Stimulated activated CD4-positive, alpha-beta T cell treated with anti-CD3 and anti-CD28 coated beads, TNF-alpha, amount 100 ng/mL, for 4 hours (primary cell): Measurements from ENCODE around the gene KRT75.
"Not testable (repeated sequence)": the region's sequence is repeated elsewhere in the genome, so short reads cannot be mapped to it uniquely, and the experiment has no call there.

ENCODE experiments used
- DNase-seq, 3 experiments: peaks; one replicate each; pipeline ENCODE4 v3.0.0-alpha.2; 2020; ENCODE audit warnings: low read depth in 3 of 3

The KRT75 gene

DNA sequence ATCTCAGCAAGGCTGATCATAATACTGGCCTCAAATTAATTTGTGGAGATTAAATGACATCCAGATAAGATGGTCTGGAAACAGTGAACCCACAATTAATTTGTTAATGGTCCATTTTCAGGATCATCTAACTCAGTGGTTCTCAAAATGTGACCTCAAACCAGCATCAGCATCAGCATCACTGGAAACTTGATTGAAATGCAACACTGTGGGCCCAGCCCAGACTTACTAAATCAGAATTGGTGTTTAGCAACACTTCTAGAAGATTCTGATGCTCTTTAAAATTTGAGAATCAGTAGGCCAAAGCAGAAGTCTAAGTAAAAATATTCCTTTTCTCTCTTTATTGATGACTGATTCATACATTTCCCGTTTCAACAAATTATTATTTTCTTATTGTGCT is 17.4 kb downstream of the KRT75 start:
- DNase-seq = no peak

DNA sequence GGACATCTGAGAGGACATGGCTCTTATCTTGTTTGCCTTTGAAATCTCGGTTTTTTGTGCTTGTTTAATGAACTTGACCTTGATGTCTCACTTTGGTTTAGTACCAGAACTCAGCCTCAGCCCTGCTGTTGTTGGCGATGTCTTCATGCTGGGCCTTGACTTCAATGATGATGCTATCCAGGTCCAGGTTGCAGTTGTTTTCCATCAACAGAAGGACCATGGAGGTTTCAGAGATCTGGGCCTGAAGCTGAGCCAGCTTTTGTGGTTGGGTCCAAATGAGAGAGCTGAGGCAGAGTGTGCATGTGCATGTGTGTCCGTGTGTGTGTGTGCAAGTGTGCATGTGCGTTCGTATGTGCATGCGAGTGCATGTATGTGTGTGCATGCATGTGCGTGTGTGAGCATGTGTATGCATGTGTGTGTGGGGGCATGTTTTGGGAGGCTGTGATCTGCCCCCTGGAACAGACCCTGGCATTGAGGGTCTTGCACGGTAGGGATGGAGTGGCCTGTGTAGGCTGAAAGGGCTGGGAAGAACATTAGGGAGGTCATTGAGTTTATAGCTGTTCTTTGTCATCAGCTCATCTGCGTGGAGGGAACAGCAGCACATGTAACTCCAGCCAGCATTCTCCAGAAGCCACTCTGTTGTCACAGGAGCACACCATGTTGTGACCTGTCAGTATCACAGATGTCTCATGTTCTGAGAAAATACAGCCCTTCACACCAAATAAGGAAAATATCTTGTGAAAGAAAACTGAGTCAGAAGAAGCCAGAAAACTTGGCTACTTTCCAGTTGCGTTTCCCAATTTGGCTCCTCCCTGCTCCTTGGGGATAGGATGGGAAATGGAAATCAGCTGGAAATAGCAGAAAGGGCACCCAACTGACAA is 18.1 kb downstream of the KRT75 start:
- DNase-seq = no peak

DNA sequence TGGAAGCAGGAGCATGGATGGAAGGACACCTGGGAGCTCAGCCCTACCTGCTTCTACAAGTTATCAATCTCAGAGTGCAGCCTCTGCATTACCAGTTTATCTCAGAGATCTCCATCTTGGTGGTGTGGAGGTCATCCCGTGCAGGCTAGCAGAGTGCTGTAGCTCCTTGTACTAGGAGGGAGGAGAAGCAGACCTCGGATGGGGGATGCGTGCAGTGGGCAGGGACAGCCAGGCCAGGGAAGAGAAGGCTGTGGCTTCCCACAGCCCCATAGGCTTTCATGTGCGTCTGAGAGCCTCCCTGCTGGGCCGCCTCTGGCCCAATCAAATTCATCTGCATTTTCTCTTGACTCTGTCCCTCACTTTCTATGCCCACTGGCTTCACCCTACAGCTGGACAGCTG is 19.2 kb downstream of the KRT75 start:
- DNase-seq = no peak

DNA sequence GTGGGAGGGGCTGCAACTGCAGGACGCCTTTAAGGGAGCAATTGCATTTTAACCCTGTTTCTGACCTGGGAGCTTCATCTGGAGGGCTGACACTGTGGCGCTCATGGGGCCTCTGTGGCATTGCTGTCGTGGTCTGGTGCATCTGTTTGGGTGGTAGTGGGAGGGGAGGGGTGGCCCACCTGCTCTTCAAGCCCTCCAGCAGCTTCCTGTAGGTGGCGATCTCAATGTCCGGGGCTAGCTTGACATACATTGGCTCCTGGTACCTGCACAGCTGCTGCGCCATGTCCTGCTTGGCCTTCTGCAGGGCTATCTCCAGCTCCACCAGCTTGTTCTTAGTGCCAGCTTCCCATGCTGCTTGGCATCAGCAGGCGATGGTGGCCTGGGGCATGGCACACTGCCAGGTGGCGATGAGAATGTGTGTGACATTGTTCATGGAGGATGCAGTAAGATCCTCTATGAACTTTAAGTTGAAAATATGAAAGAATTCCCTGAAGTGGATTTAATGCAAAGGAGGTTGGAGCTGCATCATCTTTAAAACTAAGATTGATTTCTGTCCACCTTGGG is 20.3 kb downstream of the KRT75 start:
- DNase-seq = no peak

DNA sequence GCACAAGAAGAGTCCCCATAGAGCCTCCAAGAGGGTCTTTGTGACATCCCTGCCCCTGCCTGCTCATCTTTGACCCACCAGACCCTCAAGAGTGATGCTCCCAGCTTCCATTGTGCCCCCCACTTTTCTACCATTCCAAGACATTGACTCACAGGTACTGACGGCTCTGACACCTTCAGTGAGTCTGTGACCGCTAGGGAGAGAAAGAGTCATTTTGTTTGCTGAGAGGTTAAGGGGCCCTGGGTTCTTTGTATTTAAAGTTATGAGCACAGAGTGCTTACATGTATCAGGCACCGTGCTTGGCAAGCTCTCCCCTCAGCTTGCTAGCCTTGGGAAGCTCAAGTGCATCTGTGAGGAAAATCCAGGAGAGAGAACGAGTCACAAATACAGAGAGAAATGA is 21.0 kb downstream of the KRT75 start:
- DNase-seq = no peak

DNA sequence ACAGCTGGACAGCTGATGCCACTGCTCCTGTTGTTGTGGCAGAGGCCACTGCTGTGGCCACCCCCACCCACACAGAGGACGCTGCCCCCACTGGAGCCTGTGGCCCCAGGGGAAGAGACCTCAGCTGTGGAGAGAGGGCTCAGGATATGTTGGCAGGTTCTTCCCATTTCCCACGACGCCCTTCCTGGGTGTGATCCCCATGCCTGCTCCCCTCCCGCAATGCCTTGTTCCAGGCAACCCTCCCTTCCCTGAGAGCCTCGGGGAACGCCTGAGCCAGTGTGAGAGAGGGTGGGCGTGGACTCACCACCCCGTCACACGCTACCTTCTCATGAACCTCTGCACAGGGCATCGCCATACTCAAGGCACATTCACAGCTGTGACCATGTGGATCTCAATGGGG is 22.4 kb downstream of the KRT75 start:
- no peak for DNase-seq

DNA sequence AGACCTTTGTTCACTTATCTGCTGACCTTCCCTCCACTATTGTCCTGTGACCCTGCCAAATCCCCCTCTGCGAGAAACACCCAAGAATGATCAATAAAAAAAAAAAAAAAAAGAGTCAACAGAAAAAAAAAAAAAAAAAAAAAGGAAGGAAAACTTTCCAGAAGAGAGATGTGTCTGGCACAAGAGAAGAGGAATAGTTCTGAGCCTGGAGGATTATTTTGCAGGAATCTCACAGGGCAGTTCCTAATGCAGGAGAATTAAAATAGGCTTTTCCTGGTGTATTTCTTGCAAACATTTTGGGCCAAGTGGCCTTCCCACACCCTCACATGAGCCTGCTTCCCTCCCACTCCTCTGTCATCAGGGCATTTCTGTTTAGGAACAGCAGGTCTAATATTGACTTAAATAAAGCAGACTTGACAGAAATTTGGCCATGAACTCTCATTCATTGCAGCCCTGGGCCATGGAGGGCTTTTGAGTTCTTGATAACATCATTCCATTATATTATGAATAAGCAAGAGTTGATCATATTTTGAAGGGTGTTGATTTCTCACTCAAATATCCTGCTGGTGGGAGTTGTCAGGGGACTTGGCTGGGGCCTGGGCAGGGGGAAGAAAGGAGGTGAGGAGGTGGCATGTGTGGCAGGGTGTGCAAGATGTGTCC is 23.5 kb downstream of the KRT75 start:
- not testable (repeated sequence) for DNase-seq

DNA sequence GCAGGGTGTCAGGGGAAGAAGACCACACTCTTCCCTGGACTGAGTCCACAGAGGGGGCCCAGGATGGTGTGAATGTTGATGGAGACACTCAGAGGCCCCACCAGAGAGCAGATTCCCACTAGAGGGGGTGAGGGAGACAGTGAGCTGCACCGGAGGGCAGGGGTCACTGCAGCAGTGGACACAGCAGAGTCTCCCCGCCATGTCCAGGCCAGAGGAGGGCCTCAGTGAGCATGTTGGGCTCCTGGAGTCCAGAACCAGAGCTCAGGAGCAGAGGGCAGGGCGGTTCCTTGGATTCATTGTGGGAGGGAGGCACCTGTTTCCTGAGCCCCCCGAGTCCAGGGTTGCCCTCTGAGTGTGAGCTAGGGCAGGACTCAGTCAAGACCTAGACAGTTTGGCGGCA is 26.3 kb downstream of the KRT75 start:
- DNase-seq = no peak

DNA sequence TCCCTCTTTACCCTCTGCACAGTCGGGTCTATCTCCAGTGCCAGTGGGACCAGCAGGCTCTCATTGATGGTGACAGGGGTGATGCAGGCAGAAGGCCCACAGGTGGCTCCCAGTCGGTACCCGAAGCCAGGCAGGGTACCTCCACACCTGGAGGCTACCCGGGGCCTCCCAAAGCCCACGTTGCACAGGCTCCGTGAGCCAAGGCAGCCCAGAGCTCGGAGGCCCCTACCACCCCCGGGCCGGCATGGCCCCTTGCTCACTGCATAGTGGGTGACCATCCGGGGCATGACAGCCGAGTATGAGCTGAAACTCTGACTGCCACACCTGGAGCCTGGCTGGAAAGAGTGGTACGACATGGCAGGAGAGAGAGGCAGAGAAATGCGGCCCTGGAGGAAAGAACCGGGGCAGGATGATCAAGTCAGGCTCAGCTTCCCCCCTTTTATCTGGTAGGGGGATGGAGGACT is 28.2 kb downstream of the KRT75 start, which contains the start of gene KRT82:
TSS of gene KRT82 (minus strand) at position 414 of the 464 bp plus-strand sequence. CDS start at position 356, 58 bp downstream.
- DNase-seq = no peak

DNA sequence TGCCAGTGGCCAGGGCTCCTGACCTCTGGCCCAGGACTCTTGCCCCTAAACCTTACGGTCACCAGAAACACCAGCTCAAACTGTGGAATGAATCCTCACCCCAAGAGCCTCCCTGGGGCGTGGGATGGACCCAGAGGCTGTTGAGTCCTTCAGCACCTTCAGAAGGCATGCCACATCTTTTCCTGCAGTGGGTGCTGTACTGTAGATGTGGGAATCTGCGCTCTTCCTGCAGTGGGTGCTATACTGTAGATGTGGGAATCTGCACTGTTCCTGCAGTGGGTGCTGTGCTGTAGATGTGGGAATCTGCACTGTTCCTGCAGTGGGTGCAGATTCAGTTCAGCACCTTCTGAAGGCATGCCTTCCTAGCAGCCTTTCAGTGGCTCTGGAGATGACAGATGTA is 29.2 kb downstream of the KRT75 start:
- DNase-seq = no peak

DNA sequence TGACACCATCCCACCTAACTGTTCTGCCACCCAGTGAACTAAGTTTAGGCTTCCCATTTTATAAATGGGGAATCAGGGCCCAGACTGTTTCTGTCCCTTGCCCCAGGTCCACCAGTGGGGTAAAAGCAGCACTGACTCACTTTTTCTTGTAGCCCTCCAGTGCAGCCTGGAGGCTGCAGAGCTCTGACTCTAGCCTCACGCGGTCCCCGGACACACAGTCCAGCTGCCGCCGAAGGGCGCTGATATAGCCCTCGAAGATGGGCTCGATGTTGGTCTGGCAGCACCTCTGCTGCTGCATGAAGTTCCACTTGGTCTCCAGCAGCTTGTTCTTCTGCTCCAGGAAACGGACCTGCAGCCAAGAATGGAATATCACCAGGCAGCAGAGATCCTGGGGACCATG is 30.6 kb downstream of the KRT75 start:
- no peak for DNase-seq

DNA sequence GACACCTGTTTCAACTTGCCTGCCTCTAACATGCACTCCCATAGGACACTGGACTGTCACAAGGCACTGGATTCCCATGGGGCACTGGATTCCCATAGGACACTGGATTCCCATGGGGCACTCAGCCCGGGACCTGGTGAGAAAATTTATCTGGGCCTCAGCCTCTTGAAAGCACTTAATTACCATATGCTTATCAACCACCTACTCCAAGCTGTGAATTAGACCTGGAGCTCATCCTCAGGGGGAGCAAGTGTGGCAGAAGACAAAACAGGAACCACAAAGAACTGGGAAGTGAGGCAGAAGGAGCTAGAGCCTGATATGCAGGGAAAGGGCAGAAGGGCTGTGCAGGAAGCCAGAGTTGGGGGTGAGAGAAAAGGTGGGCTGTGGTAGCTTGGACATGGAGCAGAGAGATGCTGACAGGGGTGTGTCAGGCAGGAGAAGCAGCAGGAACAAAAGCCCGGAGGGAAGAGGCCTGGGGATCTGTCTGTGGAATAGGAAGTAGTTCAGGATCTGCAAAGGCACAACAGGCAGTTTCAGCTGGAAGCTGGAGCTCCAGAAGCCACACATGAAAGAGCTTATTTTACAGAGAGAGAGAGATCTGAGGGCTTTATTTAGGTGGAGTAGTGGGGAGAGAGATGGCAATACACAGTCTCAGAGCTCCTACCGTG is 31.2 kb downstream of the KRT75 start:
- DNase-seq = no peak

DNA sequence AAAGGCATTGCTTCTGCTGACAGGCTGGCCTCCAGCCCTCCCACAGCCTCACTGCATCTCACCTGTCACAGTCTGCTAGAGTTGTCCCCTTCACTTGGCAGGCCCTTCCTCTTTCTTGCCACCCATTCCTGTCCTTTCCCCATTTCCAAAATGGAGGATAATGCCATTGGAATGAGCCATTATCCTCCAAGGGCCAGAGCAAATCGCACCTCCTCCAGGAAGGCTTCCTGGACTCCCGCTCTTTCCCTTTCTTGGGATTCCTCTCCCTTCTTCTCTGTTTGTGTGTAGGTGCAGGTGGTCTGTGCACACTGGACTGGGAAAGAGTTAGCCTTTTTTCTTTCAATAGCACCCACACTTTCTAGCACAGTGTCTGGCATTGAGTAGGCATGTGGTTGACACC is 31.8 kb downstream of the KRT75 start:
- no peak for DNase-seq

DNA sequence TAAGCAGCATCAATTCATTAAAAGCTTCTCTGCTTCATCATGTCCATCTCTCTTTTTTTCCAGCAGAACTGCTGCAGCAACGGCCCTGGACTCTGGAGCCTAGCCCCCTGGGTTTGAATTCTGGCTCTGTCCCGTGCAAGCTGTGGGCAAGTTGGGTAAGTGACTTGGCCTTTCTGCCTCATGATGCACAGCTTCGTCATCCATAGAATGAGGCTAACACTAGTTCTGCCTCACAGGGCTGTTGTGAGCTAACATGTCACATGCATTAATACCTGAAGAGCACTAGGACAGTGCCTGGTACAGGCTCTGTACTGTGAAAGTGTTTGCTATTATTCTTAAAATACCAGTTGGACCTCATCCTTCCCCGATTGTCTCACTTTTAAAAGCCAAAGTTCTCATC is 32.2 kb downstream of the KRT75 start:
- DNase-seq = no peak

DNA sequence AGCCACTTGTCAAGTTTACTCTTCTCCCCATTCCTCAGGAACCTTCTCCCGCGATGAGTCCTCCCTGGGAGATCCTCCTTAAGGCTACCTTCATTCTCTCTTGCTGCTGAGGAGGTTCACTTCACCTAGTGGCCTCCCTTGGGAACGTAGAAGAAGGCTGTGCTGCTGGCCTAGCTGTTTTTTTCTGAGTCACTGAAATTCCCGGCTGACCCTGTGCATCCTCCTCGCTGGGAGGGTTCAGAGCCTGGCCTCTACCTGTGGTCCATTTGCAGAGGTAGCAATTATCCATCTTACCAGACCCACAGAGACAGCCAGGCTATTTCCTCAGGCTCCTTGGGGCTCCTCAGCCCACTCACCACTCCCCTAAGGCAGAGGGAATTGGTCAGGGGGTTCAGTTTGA is 32.6 kb downstream of the KRT75 start:
- DNase-seq = no peak

DNA sequence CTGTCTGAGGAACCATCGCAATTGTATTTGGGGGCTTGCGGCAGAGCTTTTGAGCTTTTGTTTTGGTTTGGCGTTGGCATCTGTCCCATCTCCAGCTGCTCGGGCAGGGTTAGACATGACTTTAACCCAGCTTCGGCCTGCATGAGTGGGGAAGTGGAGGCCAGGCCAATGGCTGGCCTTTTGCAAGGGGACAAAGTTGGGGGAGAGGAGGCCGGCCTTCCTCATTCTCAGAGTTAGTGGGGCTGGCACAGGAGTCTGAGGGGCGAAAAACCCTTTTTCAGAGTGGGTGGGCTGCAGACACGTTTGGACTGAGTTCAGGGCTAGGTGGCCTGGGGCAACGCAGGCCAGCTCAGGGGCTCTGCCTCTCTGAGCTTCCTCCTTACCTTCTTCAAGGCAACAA is 33.3 kb downstream of the KRT75 start:
- no peak for DNase-seq

DNA sequence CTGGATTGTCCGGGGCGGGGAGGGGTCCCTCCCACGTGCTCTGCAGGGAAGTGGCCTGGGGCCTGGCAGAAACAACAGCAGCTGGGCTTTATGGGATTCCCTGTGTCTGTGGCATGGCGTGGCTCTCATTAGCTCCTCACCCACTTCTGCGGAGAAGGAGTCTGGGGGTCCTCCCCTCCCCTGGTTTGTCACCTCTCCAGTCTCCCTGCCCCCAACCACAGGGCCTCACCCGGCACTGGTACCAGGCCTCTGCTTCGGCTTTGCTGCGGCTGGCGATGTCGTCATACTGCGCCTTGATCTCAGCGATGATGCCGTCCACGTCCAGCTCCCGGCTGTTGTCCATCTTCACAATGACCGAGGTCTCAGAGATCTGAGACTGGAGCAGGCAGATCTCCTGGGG is 34.4 kb downstream of the KRT75 start:
- DNase-seq = no peak

DNA sequence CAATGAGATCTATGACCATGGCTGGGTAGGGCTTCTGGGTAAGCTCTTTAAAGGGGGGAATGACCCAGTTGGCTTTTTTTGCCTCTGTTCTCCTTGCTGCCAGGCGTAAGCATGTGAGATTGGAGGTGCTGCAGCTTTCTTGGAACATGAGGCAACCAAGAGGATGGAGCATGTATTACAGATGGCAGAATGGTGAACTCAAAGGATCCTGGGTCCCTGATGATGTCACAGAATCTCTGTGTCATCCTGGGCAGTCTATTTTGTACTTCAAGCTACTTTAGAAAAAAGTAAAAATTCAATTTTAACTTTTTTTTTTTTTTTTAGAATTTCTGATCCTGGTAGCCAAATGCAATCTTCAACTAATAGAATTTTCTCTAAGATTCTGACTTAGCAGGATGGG is 36.0 kb downstream of the KRT75 start:
- no peak for DNase-seq

DNA sequence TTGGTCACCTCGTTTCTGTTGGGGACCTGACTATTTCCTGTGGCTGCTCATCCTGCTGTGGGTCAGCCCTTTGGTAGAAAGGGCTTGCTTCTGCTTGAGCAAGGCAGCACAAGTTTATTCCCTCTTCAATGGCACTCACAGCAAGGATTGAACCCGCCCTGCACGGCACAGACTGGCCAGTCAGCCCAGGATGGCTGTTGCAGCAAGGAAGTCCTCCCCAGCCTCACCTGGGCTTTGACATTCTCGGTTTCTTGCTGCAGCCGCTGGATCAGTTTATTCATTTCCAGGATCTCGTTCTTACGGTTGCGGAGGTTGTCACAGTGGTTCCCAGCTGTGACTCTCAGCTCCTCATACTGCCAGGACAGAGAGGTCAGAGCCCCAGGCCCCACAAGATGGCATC is 37.5 kb downstream of the KRT75 start:
- no peak for DNase-seq

DNA sequence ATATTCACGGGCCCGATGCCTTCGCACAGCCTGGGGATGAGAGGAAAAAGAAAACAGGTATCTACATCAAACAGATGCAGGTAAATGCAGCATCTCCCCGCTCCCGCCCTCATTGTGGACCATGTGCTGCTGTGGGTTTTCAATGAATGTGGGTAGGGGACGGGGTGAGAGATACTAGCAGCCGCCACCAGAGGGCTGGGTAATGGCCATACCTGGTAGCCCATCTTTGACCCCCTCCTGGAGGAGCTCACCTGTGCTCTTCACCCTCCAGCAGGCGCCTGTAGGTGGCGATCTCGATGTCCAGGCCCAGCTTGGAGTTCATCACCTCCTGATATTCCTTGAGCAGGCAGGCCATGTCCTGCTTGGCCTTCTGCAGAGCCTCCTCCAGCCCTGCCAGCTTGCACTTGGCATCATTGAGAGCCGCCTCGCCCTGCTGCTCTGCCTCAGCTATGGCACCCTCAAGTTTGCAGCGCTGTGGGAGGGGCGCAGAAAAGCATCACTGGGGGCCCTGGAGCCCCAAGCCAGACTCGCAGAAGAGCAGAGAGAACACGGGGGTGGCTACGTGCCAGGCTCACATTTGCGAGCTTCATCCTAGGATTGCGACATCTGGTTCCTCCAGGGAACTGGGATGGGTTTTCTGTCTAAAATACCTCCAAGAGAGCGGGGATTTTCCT is 38.3 kb downstream of the KRT75 start:
- DNase-seq = no peak

DNA sequence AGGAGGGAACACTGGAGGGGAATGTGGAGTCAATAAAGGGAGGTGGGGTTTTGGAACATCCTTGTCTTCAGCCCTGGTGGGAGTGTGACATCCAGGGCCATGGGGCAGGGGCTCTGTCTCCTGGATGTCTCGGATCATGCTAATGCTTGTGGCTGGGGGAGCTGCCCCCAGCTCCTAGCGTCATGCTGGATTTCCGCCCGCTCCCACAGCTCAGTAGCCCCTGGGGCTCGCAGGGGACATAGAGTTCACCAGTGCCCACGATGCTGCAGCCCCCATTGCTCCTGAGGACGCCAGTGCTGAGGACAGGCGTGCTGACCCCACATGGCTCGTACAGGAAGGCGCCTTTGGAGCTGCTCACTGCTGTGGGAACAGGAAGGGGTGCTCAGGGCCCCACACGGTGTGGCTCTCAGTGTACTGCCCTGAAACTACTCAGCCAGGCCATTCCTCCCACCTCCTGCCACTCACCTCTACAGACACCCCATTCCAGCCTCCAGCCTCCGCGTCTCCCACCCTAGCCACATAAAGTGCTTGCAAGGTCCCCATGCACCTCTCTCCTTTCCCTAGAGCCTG is 39.2 kb downstream of the KRT75 start:
- DNase-seq = no peak
